Activated T-cell treated with anti-CD3 and anti-CD28 coated beads, Interleukin-2, amount 50 U/mL, for 4 hours (primary cell): Measurements from ENCODE around the gene GDF2. TPM values are rescaled to one million over a fixed set of nuclear protein-coding genes. Genes with fewer than 3 reads are reported as not detected.

Source experiments
- ATAC-seq, 2 donors: fragments of 200-7000 bp; cut with Tn5 transposase; one replicate each; pipeline ENCODE4 v1.10.0; 2021
- DNase-seq: peaks from one replicate; pipeline ENCODE4 v3.0.0-alpha.2; 2020
- H3K27me3 Mint-ChIP-seq: one replicate; pipeline ENCODE4 v1.8.0; 2021; ENCODE audit warnings: low read depth, mixed read lengths
- H3K36me3 Mint-ChIP-seq: one replicate; pipeline ENCODE4 v1.8.0; 2022; ENCODE audit warnings: mixed read lengths; ENCODE audit not compliant: insufficient read depth
- H3K4me1 Mint-ChIP-seq: one replicate; pipeline ENCODE4 v1.8.0; 2021; ENCODE audit warnings: low read depth, mixed read lengths
- H3K4me3 Mint-ChIP-seq: one replicate; pipeline ENCODE4 v1.8.0; 2021; ENCODE audit warnings: mild to moderate bottlenecking, moderate library complexity, mixed read lengths
- H3K9me3 Mint-ChIP-seq: one replicate; pipeline ENCODE4 v1.8.0; 2021; ENCODE audit warnings: mixed read lengths
- total RNA-seq, 3 donors: library from RNA; stranded (reverse); gene quantifications; one replicate each; pipeline ENCODE4 v1.2.1, GENCODE V29; 2021

The GDF2 gene
- total RNA-seq, 3 donors from 2014 or later: not detected

GRCh38 chr10:47351899-47352815 lies 29.9 kb downstream of the GDF2 start:
- H3K36me3 Mint-ChIP-seq: no peaks in the 10 kb centered on the region
- ATAC-seq (no peak), DNase-seq (no peak)
- H3K9me3 Mint-ChIP-seq: no peaks in the 10 kb centered on the region
- H3K4me3 Mint-ChIP-seq: no peak overlapping the region
- no peaks in the 10 kb centered on the region for H3K4me1 Mint-ChIP-seq
- no peaks in the 10 kb centered on the region for H3K27me3 Mint-ChIP-seq

DNA sequence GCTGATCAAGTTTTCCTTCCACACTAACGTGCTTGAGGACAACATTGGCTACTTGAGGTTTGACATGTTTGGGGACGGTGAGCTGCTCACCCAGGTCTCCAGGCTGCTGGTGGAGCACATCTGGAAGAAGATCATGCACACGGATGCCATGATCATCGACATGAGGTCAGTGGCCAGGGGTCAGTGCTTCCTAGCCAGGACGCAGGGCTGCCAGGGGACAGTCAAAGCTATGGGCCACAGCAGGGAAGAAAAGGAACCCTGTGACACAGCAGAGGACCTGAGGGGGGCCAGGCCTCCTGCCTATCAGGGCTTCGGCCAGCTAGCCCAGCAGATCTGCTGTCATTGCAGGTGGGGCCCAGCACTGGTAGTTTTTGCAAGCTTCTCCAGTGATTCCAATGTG lies 31.1 kb downstream of the GDF2 start:
- no peak for DNase-seq
- ATAC-seq: no peak
- no peaks in the 10 kb centered on the region for H3K36me3 Mint-ChIP-seq
- H3K9me3 Mint-ChIP-seq: no peaks in the 10 kb centered on the region
- H3K4me1 Mint-ChIP-seq: no peaks in the 10 kb centered on the region
- no peaks in the 10 kb centered on the region for H3K27me3 Mint-ChIP-seq
- H3K4me3 Mint-ChIP-seq: no peak overlapping the region

DNA sequence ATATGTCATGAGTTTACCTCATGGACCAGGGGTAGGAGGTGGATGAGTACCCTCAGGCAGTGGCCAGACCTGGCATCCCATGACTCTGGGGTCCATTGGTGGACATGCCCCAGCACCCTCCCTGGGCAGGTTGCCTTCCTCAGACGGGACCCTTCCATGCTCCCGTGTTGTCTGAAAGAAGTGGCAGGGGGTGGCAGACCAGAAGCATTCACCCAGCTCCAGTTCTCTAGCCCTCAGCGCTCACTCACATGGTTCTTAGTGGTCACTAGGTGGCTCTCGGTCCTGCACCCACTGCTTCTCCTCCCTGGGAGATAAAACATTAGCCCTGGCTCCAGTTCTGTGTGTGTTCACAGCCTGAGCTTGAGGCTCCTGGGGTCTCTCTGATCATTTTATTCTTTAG lies 31.9 kb downstream of the GDF2 start:
- no peaks in the 10 kb centered on the region for H3K4me1 Mint-ChIP-seq
- no peaks in the 10 kb centered on the region for H3K36me3 Mint-ChIP-seq
- H3K9me3 Mint-ChIP-seq: no peaks in the 10 kb centered on the region
- no peaks in the 10 kb centered on the region for H3K27me3 Mint-ChIP-seq
- ATAC-seq: no peak
- no peak overlapping the region for H3K4me3 Mint-ChIP-seq
- DNase-seq: no peak

DNA sequence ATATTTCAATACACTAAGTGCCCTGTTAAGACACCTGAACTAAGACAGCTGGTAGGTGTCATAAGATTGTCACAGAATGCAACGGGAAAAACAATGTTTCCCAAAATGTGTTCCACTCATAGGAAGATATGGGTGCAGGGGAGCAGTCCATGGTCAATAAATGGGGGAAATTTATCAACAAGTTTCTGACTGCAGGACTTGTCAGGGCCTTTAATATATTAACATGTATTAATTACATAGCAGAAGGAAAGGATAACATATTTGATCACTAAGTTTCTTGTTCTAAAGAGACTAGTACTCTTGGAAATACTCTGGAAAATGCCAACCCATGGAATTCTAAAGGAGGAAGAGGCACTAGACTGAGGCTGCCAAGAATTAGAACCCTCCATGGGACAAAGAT lies 32.6 kb downstream of the GDF2 start:
- ATAC-seq: no peak

GRCh38 chr10:47356708-47357107 lies 34.5 kb downstream of the GDF2 start:
- H3K9me3 Mint-ChIP-seq: no peaks in the 10 kb centered on the region
- H3K4me3 Mint-ChIP-seq: no peak overlapping the region
- H3K27me3 Mint-ChIP-seq: no peaks in the 10 kb centered on the region
- no peaks in the 10 kb centered on the region for H3K36me3 Mint-ChIP-seq
- no peaks in the 10 kb centered on the region for H3K4me1 Mint-ChIP-seq
- no peak for ATAC-seq
- DNase-seq: no peak

More for the DNA sequence above, 32.6 kb downstream of the GDF2 start:
- Mint-ChIP-seq H3K36me3 (no peaks in the 10 kb centered on the region), H3K9me3 (no peaks in the 10 kb centered on the region), H3K27me3 (no peaks in the 10 kb centered on the region), H3K4me1 (no peaks in the 10 kb centered on the region), H3K4me3 (no peak overlapping the region)
- DNase-seq: no peak

DNA sequence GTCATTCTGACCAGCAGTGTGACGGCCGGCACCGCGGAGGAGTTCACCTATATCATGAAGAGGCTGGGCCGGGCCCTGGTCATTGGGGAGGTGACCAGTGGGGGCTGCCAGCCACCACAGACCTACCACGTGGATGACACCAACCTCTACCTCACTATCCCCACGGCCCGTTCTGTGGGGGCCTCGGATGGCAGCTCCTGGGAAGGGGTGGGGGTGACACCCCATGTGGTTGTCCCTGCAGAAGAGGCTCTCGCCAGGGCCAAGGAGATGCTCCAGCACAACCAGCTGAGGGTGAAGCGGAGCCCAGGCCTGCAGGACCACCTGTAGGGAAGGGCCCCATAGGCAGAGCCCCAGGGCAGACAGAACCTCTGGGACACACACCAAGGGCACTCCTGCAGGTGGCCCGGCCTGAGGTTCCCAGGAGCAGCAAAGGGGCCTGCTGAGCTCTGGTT lies 34.9 kb downstream of the GDF2 start:
- no peaks in the 10 kb centered on the region for H3K4me1 Mint-ChIP-seq
- DNase-seq (no peak), ATAC-seq (no peak)
- H3K36me3 Mint-ChIP-seq: no peaks in the 10 kb centered on the region
- no peaks in the 10 kb centered on the region for H3K9me3 Mint-ChIP-seq
- H3K4me3 Mint-ChIP-seq: no peak overlapping the region
- H3K27me3 Mint-ChIP-seq: no peaks in the 10 kb centered on the region

DNA sequence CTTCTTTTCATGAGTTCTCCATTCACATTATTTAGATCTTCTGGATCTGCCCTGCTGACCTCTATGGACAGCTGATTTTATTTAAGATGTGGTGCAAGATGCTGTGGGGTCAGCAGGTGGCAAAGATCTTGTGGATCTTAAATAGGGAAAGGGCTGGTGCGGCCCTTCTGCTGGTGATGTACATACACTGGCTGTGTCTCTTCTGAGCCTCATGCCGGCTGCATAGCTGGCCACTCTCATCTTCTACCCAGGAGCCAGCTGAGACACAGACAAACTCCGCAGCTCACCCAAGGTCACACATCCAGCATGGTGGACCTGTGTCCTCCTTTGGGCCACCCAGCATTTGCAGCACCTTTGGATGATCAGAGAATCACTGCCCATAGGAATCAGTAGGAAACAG lies 35.7 kb downstream of the GDF2 start:
- Mint-ChIP-seq H3K4me1 (no peaks in the 10 kb centered on the region), H3K27me3 (no peaks in the 10 kb centered on the region), H3K4me3 (no peak overlapping the region), H3K36me3 (no peaks in the 10 kb centered on the region), H3K9me3 (no peaks in the 10 kb centered on the region)
- DNase-seq: no peak
- no peak for ATAC-seq

DNA sequence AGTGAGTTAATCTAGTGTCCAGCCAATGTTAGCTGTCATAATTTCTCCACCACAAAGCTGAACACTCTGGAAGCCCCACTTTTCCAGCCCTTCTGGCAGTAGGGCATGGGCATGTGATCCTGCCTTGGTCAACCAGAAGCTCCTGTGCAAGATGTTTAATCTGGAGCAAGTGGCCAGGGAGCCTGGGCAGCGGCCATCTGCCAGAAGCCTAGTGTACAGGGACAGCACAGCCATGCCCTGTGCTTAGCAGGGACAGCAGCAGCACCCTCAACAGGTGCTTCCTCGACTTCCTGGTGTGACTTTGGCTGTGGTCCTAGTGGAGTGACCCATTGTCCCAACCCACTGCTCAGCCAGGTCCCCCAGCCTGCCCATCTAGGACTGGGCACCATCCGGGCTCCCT lies 36.2 kb downstream of the GDF2 start:
- ATAC-seq (no peak), DNase-seq (no peak)
- no peaks in the 10 kb centered on the region for H3K4me1 Mint-ChIP-seq
- H3K36me3 Mint-ChIP-seq: no peaks in the 10 kb centered on the region
- H3K27me3 Mint-ChIP-seq: no peaks in the 10 kb centered on the region
- H3K9me3 Mint-ChIP-seq: no peaks in the 10 kb centered on the region
- H3K4me3 Mint-ChIP-seq: no peak overlapping the region

- H3K4me3 Mint-ChIP-seq: no peak overlapping the region
- no peaks in the 10 kb centered on the region for H3K9me3 Mint-ChIP-seq
These were observed 36.8 kb downstream of the GDF2 start for GRCh38 chr10:47359101-47359500.

DNA sequence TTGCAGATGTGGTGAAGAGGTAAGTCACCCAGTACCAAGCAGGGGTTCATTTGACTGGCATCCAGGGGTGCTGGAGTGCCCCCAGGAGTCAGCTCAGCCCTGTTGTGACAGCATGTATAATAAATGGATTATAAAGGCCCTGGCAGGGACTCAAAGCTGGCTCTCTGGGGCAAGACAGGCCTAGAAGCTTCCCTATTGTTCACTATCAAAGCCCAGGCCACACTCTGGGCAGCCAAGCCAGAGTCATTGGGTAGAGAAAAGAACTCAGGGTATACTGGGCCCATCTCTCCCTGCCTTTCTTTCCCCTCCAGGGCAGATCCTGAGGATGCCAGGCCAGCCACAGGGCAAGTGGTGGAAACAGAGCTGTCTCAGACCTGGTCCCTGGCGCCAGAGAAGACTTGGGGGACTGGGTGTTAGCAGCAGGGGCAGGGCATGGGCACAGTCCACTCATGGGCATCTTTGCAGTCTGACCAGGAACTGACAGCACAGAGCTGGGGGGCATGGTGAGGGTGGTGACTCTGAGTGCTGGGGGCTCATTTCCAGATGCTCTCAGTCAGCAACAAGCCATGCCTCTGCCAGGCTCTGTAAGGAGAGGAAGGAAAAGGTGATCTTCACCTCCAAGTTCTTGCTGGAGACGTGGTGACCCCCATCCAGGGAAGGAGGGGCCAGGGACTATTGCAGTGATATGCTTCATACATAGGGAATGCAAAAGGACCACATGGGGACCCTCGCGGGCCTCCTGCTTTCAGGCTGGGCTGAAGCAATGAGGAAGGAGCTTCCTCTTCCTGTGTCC lies 37.6 kb downstream of the GDF2 start:
- ATAC-seq (no peak), DNase-seq (no peak)
- no peaks in the 10 kb centered on the region for H3K9me3 Mint-ChIP-seq
- H3K4me1 Mint-ChIP-seq: no peaks in the 10 kb centered on the region
- no peaks in the 10 kb centered on the region for H3K36me3 Mint-ChIP-seq
- H3K4me3 Mint-ChIP-seq: no peak overlapping the region
- H3K27me3 Mint-ChIP-seq: no peaks in the 10 kb centered on the region

More at GRCh38 chr10:47359101-47359500, 36.8 kb downstream of the GDF2 start:
- H3K4me1 Mint-ChIP-seq: no peaks in the 10 kb centered on the region
- no peaks in the 10 kb centered on the region for H3K27me3 Mint-ChIP-seq
- ATAC-seq (no peak), DNase-seq (no peak)
- no peaks in the 10 kb centered on the region for H3K36me3 Mint-ChIP-seq

GRCh38 chr10:47360419-47361040 lies 38.3 kb downstream of the GDF2 start:
- H3K36me3 Mint-ChIP-seq: no peaks in the 10 kb centered on the region
- ATAC-seq: no peak
- H3K27me3 Mint-ChIP-seq: no peaks in the 10 kb centered on the region
- H3K9me3 Mint-ChIP-seq: no peaks in the 10 kb centered on the region
- DNase-seq: no peak
- H3K4me1 Mint-ChIP-seq: no peaks in the 10 kb centered on the region
- H3K4me3 Mint-ChIP-seq: no peak overlapping the region

GRCh38 chr10:47361293-47361692 lies 39.0 kb downstream of the GDF2 start:
- no peaks in the 10 kb centered on the region for H3K36me3 Mint-ChIP-seq
- H3K27me3 Mint-ChIP-seq: no peaks in the 10 kb centered on the region
- H3K4me1 Mint-ChIP-seq: no peaks in the 10 kb centered on the region
- DNase-seq: no peak
- no peak overlapping the region for H3K4me3 Mint-ChIP-seq
- no peaks in the 10 kb centered on the region for H3K9me3 Mint-ChIP-seq
- peak in 1 of 2 donors; percentile 30 for ATAC-seq

DNA sequence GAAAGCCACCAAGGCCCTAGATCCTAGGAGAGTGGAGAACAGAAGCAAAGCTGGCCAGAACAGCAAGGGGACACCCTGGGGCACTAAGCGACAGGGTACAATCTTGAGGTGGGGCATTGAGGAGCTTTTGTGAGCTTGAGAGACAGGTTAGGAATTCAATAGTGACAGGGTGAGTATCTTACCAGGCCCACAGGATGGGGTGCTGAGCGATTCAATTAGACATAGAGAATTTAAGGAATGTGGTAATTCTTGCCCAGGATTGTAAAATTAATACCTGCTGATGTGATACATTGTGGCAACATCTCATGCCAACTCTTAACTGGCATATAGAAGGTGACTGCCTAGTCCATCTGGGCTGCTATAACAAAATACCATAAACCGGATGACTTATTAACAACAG lies 39.9 kb downstream of the GDF2 start:
- Mint-ChIP-seq H3K36me3 (no peaks in the 10 kb centered on the region), H3K9me3 (no peaks in the 10 kb centered on the region), H3K4me1 (no peaks in the 10 kb centered on the region), H3K27me3 (no peaks in the 10 kb centered on the region), H3K4me3 (no peak overlapping the region)
- no peak for DNase-seq
- no peak for ATAC-seq

- DNase-seq (no peak), ATAC-seq (no peak)
- no peak overlapping the region for H3K4me3 Mint-ChIP-seq
- H3K9me3 Mint-ChIP-seq: no peaks in the 10 kb centered on the region
- H3K4me1 Mint-ChIP-seq: no peaks in the 10 kb centered on the region
- no peaks in the 10 kb centered on the region for H3K27me3 Mint-ChIP-seq
- no peaks in the 10 kb centered on the region for H3K36me3 Mint-ChIP-seq
These were observed 41.5 kb downstream of the GDF2 start for GRCh38 chr10:47363781-47364180.
